D341Med (cell line): ENCODE data around the gene SUPT20H.
"Not testable (repeated sequence)": the region's sequence is repeated elsewhere in the genome, so short reads cannot be mapped to it uniquely, and the experiment has no call there.

ENCODE experiments used
- DNase-seq: peaks from one replicate; pipeline ENCODE4 v3.0.0; 2012; ENCODE audit warnings: low spot score

Gene SUPT20H

GRCh38 chr13:37069597-37070103 lies 10.2 kb upstream of the SUPT20H start:
- no peak for DNase-seq

- no peak for DNase-seq
Observed at GRCh38 chr13:37068962-37069361, 9.5 kb upstream of the SUPT20H start.

- no peak for DNase-seq
Observed at GRCh38 chr13:37067874-37068273, 8.4 kb upstream of the SUPT20H start.

- DNase-seq: no peak
Observed at GRCh38 chr13:37065890-37066526, 6.5 kb upstream of the SUPT20H start.

- no peak for DNase-seq
Observed at GRCh38 chr13:37059848-37060192, 332 bp upstream of the SUPT20H start.

GRCh38 chr13:37056228-37056627 lies 3.3 kb downstream of the SUPT20H start:
- not testable (repeated sequence) for DNase-seq

- not testable (repeated sequence) for DNase-seq
Observed at GRCh38 chr13:37053111-37053510, 6.4 kb downstream of the SUPT20H start.

- no peak for DNase-seq
Observed at GRCh38 chr13:37049810-37050209, 9.7 kb downstream of the SUPT20H start.

GRCh38 chr13:37047846-37048245 lies 11.6 kb downstream of the SUPT20H start:
- DNase-seq: no peak

- no peak for DNase-seq
Observed at GRCh38 chr13:37047032-37047431, 12.5 kb downstream of the SUPT20H start.

GRCh38 chr13:37046062-37046461 lies 13.4 kb downstream of the SUPT20H start:
- no peak for DNase-seq

GRCh38 chr13:37040789-37041188 lies 18.7 kb downstream of the SUPT20H start:
- DNase-seq: no peak

- DNase-seq: no peak
Observed at GRCh38 chr13:37039896-37040295, 19.6 kb downstream of the SUPT20H start.

GRCh38 chr13:37037241-37037640 lies 22.2 kb downstream of the SUPT20H start:
- DNase-seq: no peak

GRCh38 chr13:37029617-37030016 lies 29.9 kb downstream of the SUPT20H start:
- no peak for DNase-seq

- DNase-seq: no peak
Observed at GRCh38 chr13:37027639-37028038, 31.8 kb downstream of the SUPT20H start.

GRCh38 chr13:37026771-37027170 lies 32.7 kb downstream of the SUPT20H start:
- no peak for DNase-seq

GRCh38 chr13:37023871-37024270 lies 35.6 kb downstream of the SUPT20H start:
- no peak for DNase-seq

GRCh38 chr13:37014609-37015008 lies 44.9 kb downstream of the SUPT20H start:
- no peak for DNase-seq

- no peak for DNase-seq
Observed at GRCh38 chr13:37011788-37012187, 47.7 kb downstream of the SUPT20H start.

GRCh38 chr13:37011002-37011401 lies 48.5 kb downstream of the SUPT20H start:
- DNase-seq: no peak

GRCh38 chr13:37010424-37010823 lies 49.1 kb downstream of the SUPT20H start:
- DNase-seq: no peak

GRCh38 chr13:37009692-37010091 lies 49.8 kb downstream of the SUPT20H start:
- DNase-seq: no peak

GRCh38 chr13:37001921-37002250 lies 57.6 kb downstream of the SUPT20H start:
- no peak for DNase-seq
